ENCODE results near the gene CDH10. TPM values are rescaled to one million over a fixed set of nuclear protein-coding genes. Genes with fewer than 3 reads are reported as not detected.

CDH10 gene
- total RNA-seq, 4 donors from 2014 or later, result not detected

- no peak for TF ChIP-seq CTCF (IDR thresholded peaks at IDR 0.05; ENCODE audit: low read depth)
Measured at GRCh38 chr5:24645483-24645882, 705 bp upstream of the CDH10 start.

- TF ChIP-seq CTCF (IDR thresholded peaks at IDR 0.05; ENCODE audit: low read depth), result no peak
Measured at GRCh38 chr5:24643880-24644279, 898 bp downstream of the CDH10 start.

- no peak for TF ChIP-seq CTCF (IDR thresholded peaks at IDR 0.05; ENCODE audit: low read depth)
Measured at GRCh38 chr5:24643156-24643555, 1.6 kb downstream of the CDH10 start.

- no peak for TF ChIP-seq CTCF (IDR thresholded peaks at IDR 0.05; ENCODE audit: low read depth)
Measured at GRCh38 chr5:24642022-24642421, 2.8 kb downstream of the CDH10 start.

GRCh38 chr5:24635209-24635608 is 9.6 kb downstream of the CDH10 start:
- TF ChIP-seq CTCF (IDR thresholded peaks at IDR 0.05; ENCODE audit: low read depth), result no peak

GRCh38 chr5:24633715-24634325 is 11.0 kb downstream of the CDH10 start:
- TF ChIP-seq CTCF (IDR thresholded peaks at IDR 0.05; ENCODE audit: low read depth), result no peak

GRCh38 chr5:24632353-24632752 is 12.4 kb downstream of the CDH10 start:
- no peak for TF ChIP-seq CTCF (IDR thresholded peaks at IDR 0.05; ENCODE audit: low read depth)

Data from subcutaneous adipose tissue (tissue), 4 donors.